ENCODE results near the gene MTRFR. TPM values are rescaled to one million over a fixed set of nuclear protein-coding genes. Genes with fewer than 3 reads are reported as not detected.

Gene MTRFR
- total and polyA plus RNA-seq, 2 donors = 11.8 to 16.4 TPM

DNA sequence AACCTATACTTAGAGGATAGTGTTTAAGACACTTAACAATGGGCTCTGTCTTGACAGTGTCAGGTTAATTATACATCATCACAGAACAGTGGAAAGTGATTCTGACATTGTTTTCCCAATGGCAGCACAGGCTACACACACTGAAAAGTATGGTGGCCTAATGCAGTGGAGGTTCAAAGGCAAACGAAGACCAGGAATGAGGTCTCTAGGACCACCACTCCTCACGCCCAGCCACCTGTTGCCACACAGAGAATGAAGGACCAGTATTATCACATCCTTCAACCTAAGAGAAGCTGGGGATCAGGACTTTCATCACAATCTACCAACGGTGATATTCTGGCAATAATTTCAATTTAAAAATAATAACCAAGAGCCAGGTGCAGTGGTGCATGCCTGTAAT, 73.0 kb downstream of the MTRFR start:
- no peaks in the 10 kb centered on the region for H3K4me1 ChIP-seq (ENCODE audit: insufficient read depth)
- H3K4me3 ChIP-seq (ENCODE audit: low read depth, low read length) = no peak overlapping the region
- DNase-seq (ENCODE audit: extremely low spot score) = no peak
- H3K27ac ChIP-seq (ENCODE audit: low read depth) = no peak overlapping the region
- peaks cover 14% of the 10 kb centered on the region for H3K36me3 ChIP-seq (ENCODE audit: insufficient read depth)
- 88% methylated on average over 3 of the region's 3 CpGs for WGBS

Small RNA genes lying within 50 kb of the gene (small RNA-seq; reads per million reads assigned to genes)
- gene RNA5SP375 = not detected

Other genes starting within 250 kb of the MTRFR start
- 4.5 TPM for gene PITPNM2, start 82.3 kb upstream of the MTRFR start, total RNA-seq
- 19.1 TPM for gene PITPNM2, start 82.3 kb upstream of the MTRFR start, polyA plus RNA-seq
- 88.8 TPM for gene MPHOSPH9, start 295 bp upstream of the MTRFR start, total RNA-seq
- gene MPHOSPH9, start 295 bp upstream of the MTRFR start, polyA plus RNA-seq = 6.2 TPM
- gene CDK2AP1, start 38.4 kb downstream of the MTRFR start, total RNA-seq = 120 TPM
- gene CDK2AP1, start 38.4 kb downstream of the MTRFR start, polyA plus RNA-seq = 97.3 TPM
- 30.2 TPM for gene SBNO1, start 131.4 kb downstream of the MTRFR start, total RNA-seq
- gene SBNO1, start 131.4 kb downstream of the MTRFR start, polyA plus RNA-seq = 7.1 TPM
- gene KMT5A, start 150.7 kb downstream of the MTRFR start, total RNA-seq = 42.3 TPM
- 29.1 TPM for gene KMT5A, start 150.7 kb downstream of the MTRFR start, polyA plus RNA-seq
- 3.2 TPM for gene RILPL2, start 203.2 kb downstream of the MTRFR start, total RNA-seq
- gene RILPL2, start 203.2 kb downstream of the MTRFR start, polyA plus RNA-seq = 7.1 TPM
- 13.0 TPM for gene SNRNP35, start 224.7 kb downstream of the MTRFR start, total RNA-seq
- 21.9 TPM for gene SNRNP35, start 224.7 kb downstream of the MTRFR start, polyA plus RNA-seq